Loucy (cell line): ENCODE data around the gene CYP4F2.

Experiments used
- EZH2phosphoT487 ChIP-seq: fragments of 200-600 bp; IDR thresholded peaks from 2 replicates; pipeline ENCODE4 v1.6.1; 2018; ENCODE audit warnings: antibody characterized with exemption, mild to moderate bottlenecking, moderate library complexity, borderline replicate concordance
- TF ChIP-seq, protein P1 (sequence below): fragments of 200-600 bp; sonication (generic); conservative IDR thresholded peaks from 2 replicates; pipeline ENCODE4 v1.5.1; 2014; ENCODE audit warnings: mild to moderate bottlenecking, antibody characterized with exemption, low read length

DNA sequence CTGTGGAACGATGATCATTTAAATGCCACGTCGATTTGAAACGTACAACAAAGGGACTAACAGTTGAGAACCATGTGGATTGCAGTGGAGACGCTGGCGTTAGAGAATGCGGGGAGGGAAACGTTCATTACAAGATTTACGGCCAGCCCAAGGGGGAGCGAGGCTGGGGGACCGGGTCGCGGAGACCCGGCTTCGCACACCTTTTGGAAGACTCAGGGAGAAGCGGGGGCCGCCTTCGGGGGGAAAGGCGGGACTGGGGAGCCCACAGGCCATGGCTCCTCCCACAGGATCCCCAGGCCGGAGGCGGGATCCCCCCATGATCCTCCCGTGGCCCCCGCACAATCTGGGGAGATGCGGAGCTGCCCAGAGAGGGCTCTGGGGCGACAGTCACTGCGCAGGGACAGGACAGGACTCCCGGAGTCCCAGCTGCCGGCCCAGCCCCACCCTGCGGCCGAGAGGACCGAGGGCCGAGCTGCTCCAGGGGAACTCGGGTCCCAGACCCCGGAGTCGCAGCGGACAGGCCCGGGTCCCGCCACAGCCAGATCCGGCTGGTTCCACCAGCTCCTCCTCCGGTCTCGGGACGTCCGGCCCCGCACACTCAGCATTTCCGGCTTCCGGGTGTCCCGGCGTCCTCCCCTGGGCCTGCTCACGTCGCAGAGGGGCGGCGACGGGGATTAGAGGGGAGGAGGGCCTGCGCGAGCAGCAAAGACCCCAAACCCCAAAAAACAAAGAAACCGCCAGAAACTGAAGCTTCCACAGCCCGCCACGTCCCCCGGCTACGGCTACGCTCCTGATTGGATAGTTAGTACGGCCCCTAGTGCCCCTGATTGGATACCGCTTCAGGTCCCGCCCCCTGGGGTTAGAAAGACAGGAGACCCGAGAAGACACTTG, 61.3 kb downstream of the CYP4F2 start:
- TF ChIP-seq, protein P1, sequence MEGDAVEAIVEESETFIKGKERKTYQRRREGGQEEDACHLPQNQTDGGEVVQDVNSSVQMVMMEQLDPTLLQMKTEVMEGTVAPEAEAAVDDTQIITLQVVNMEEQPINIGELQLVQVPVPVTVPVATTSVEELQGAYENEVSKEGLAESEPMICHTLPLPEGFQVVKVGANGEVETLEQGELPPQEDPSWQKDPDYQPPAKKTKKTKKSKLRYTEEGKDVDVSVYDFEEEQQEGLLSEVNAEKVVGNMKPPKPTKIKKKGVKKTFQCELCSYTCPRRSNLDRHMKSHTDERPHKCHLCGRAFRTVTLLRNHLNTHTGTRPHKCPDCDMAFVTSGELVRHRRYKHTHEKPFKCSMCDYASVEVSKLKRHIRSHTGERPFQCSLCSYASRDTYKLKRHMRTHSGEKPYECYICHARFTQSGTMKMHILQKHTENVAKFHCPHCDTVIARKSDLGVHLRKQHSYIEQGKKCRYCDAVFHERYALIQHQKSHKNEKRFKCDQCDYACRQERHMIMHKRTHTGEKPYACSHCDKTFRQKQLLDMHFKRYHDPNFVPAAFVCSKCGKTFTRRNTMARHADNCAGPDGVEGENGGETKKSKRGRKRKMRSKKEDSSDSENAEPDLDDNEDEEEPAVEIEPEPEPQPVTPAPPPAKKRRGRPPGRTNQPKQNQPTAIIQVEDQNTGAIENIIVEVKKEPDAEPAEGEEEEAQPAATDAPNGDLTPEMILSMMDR, result no peak
- TF ChIP-seq EZH2phosphoT487, result no peak
